CD4-positive, alpha-beta T cell (primary cell): Measurements from ENCODE around the gene VPS18. TPM values are rescaled to one million over a fixed set of nuclear protein-coding genes. Genes with fewer than 3 reads are reported as not detected.

Source experiments
- ATAC-seq: fragments of 200-7000 bp; cut with Tn5 transposase; one replicate; pipeline ENCODE4 v1.10.0; 2022; ENCODE audit warnings: mild to moderate bottlenecking; ENCODE audit not compliant: poor library complexity
- CTCF ChIA-PET: fragments of 350-600 bp; sonication (Branson Sonifier 250); formaldehyde crosslinking; loops from one replicate; lab custom pipeline; 2021; ENCODE audit warnings: antibody characterized with exemption, inconsistent platforms; lab: Charles Lee
- POLR2A ChIA-PET: fragments of 350-600 bp; sonication (Branson Sonifier 250); formaldehyde crosslinking; loops from one replicate; lab custom pipeline; 2021; ENCODE audit warnings: antibody characterized with exemption, inconsistent platforms; lab: Charles Lee
- DNase-seq, 14 experiments: peaks; one replicate each; pipeline ENCODE4 v3.0.0-alpha.2; 2013 to 2020; ENCODE audit warnings: mixed read lengths in 2 of 14
- H3K27ac ChIP-seq, 2 donors: one replicate each; pipeline versions ENCODE4 v1.5.1 to v1.7.0; 2013; ENCODE audit warnings: low read length in 2 of 2, low read depth in 1 of 2, mild to moderate bottlenecking in 1 of 2
- H3K27me3 ChIP-seq, 2 experiments: 1 replicate in 1 of 2; 2 replicates in 1 of 2; pipeline versions ENCODE4 v1.6.1 to v1.7.0; 2013; ENCODE audit warnings: low read length in 2 of 2, control low read depth in 1 of 2, mild to moderate bottlenecking in 1 of 2, moderate library complexity in 1 of 2; ENCODE audit not compliant: insufficient read depth in 2 of 2, control insufficient read depth in 1 of 2
- H3K36me3 ChIP-seq: one replicate; pipeline ENCODE4 v1.6.1; 2013; ENCODE audit warnings: low read length, control low read depth; ENCODE audit not compliant: insufficient read depth
- H3K4me1 ChIP-seq: one replicate; pipeline ENCODE4 v1.6.1; 2013; ENCODE audit warnings: low read length, control low read depth; ENCODE audit not compliant: insufficient read depth
- H3K4me3 ChIP-seq: one replicate; pipeline ENCODE4 v1.5.1; 2013; ENCODE audit warnings: mild to moderate bottlenecking, low read length, moderate library complexity
- H3K9me3 ChIP-seq, 2 experiments: 1 replicate in 1 of 2; 2 replicates in 1 of 2; pipeline versions ENCODE4 v1.6.1 to v1.7.0; 2013; ENCODE audit warnings: low read length in 2 of 2, mild to moderate bottlenecking in 2 of 2, control low read depth in 1 of 2, moderate library complexity in 1 of 2; ENCODE audit not compliant: control insufficient read depth in 1 of 2, insufficient read depth in 1 of 2
- H3K27ac Mint-ChIP-seq: one replicate; pipeline ENCODE4 v1.8.0; 2020; ENCODE audit warnings: mixed read lengths
- H3K27me3 Mint-ChIP-seq: one replicate; pipeline ENCODE4 v1.8.0; 2021; ENCODE audit warnings: mixed read lengths
- H3K36me3 Mint-ChIP-seq: one replicate; pipeline ENCODE4 v1.8.0; 2021; ENCODE audit warnings: low read depth, mixed read lengths
- H3K4me1 Mint-ChIP-seq: one replicate; pipeline ENCODE4 v1.8.0; 2021; ENCODE audit warnings: low read depth, mixed read lengths
- H3K4me3 Mint-ChIP-seq: one replicate; pipeline ENCODE4 v1.8.0; 2020; ENCODE audit warnings: mild to moderate bottlenecking, mixed read lengths
- H3K9me3 Mint-ChIP-seq: one replicate; pipeline ENCODE4 v1.8.0; 2020; ENCODE audit warnings: mixed read lengths
- CTCF ChIP-seq: fragments of 200-600 bp; IDR thresholded peaks from one replicate; pipeline ENCODE4 v1.8.0; 2022; ENCODE audit warnings: antibody characterized with exemption, mild to moderate bottlenecking
- intact Hi-C, 2 experiments: fragments of 100-400 bp; cut with DNase I in 1 of 2; cut with micrococcal nuclease in 1 of 2; formaldehyde crosslinking; loops; one replicate each; pipeline versions ENCODE4 v1.15.1 to v1.9.0; 2023 to 2025; cut with DNase I, micrococcal nuclease
- total RNA-seq, 174 experiments: library from RNA in 2 of 174; stranded (reverse) in 2 of 174; gene quantifications; one replicate each; pipeline ENCODE4 v1.2.3 and lab custom pipeline; 2021 to 2026

The VPS18 gene
- total RNA-seq, 2 experiments from 2014 or later = 20.8 to 21.7 TPM

- Mint-ChIP-seq H3K27ac (no peak overlapping the region), H3K27me3 (no peaks in the 10 kb centered on the region), H3K9me3 (no peaks in the 10 kb centered on the region), H3K36me3 (peaks cover 9% of the 10 kb centered on the region), H3K4me3 (peak overlapping the region; percentile 61), H3K4me1 (peaks cover 10% of the 10 kb centered on the region)
- Histone ChIP-seq H3K27me3 (peaks cover 0 to 4% of the 10 kb centered on the region in 2 experiments), H3K4me1 (peaks cover 18% of the 10 kb centered on the region), H3K36me3 (no peaks in the 10 kb centered on the region), H3K4me3 (no peak overlapping the region), H3K9me3 (no peaks in the 10 kb centered on the region), H3K27ac (no peak overlapping the region)
- DNase-seq = no peak
- ATAC-seq = no peak
- intact Hi-C loops = loop anchor here in 1 of 2 experiments (5.0 to 10.0 kb wide), 6 partner anchors 47 to 453 kb away; partner anchors contain the start of genes CHP1, EXD1, INO80 and KNL1
- no peak for TF ChIP-seq CTCF
- ChIA-PET POLR2A (interaction anchor here (3.6 kb wide), 1 partner anchor 10 kb away, joined by 55 read pairs; no protein-coding TSS in a partner anchor), CTCF (interaction anchor here (0.7 to 4.5 kb wide), 4 partner anchors 10 to 306 kb away, joined by 3 to 37 read pairs (median 12); partner anchors contain the start of gene VPS18)
These were observed 57.5 kb downstream of the VPS18 start for GRCh38 chr15:40951764-40952163.

- Mint-ChIP-seq H3K9me3 (no peaks in the 10 kb centered on the region), H3K27me3 (no peaks in the 10 kb centered on the region), H3K4me3 (peak overlapping the region; percentile 78), H3K4me1 (peaks cover 10% of the 10 kb centered on the region), H3K27ac (no peak overlapping the region), H3K36me3 (peaks cover 9% of the 10 kb centered on the region)
- ATAC-seq (no peak), DNase-seq (no peak)
- peaks cover 0 to 4% of the 10 kb centered on the region in 2 experiments for H3K27me3 ChIP-seq
- POLR2A ChIA-PET = interaction anchor here (1.0 to 3.6 kb wide), 5 partner anchors 11 to 164 kb away, joined by 3 to 55 read pairs (median 5); partner anchors contain the start of genes INO80 and VPS18
- peaks cover 18% of the 10 kb centered on the region for H3K4me1 ChIP-seq
- no peaks in the 10 kb centered on the region for H3K9me3 ChIP-seq
- peak overlapping the region; percentile 81 for H3K4me3 ChIP-seq
- no peak overlapping the region for H3K27ac ChIP-seq
- no peak for TF ChIP-seq CTCF
- intact Hi-C loops = loop anchor here in 1 of 2 experiments (5.0 to 10.0 kb wide), 6 partner anchors 48 to 452 kb away; partner anchors contain the start of genes CHP1, EXD1, INO80 and KNL1
- H3K36me3 ChIP-seq = no peaks in the 10 kb centered on the region
- CTCF ChIA-PET = interaction anchor here (0.8 to 4.5 kb wide), 7 partner anchors 11 to 93 kb away, joined by 3 to 37 read pairs (median 4); partner anchors contain the start of gene VPS18
These were observed 58.2 kb downstream of the VPS18 start for GRCh38 chr15:40952301-40952900.

GRCh38 chr15:40952901-40953712 lies 58.9 kb downstream of the VPS18 start, which contains the start of gene CHAC1:
CHAC1 (plus strand) TSS chr15:40953471; CDS start chr15:40953584, 113 bp downstream.
- CTCF ChIA-PET = interaction anchor here (0.5 to 4.5 kb wide), 7 partner anchors 11 to 206 kb away, joined by 3 to 37 read pairs (median 4); partner anchors contain the start of gene VPS18
- TF ChIP-seq CTCF = peak; percentile 20
- peaks cover 0 to 4% of the 10 kb centered on the region in 2 experiments for H3K27me3 ChIP-seq
- POLR2A ChIA-PET = interaction anchor here (0.8 to 3.6 kb wide), 11 partner anchors 12 to 388 kb away, joined by 3 to 55 read pairs (median 3); partner anchors contain the start of genes CCDC32, CHP1, EXD1 and INO80
- DNase-seq = peak; percentile 87 to 98 (median 93)
- Mint-ChIP-seq H3K27ac (peak within 1 kb of the TSS; percentile 82), H3K4me3 (peak within 1 kb of the TSS; percentile 96), H3K9me3 (no peaks in the 10 kb centered on the region), H3K27me3 (no peaks in the 10 kb centered on the region), H3K36me3 (peaks cover 9% of the 10 kb centered on the region), H3K4me1 (peaks cover 10% of the 10 kb centered on the region)
- no peak within 1 kb of the TSS for H3K27ac ChIP-seq
- ATAC-seq = peak; percentile 96
- intact Hi-C loops = loop anchor here (1.0 to 10.0 kb wide), 7 partner anchors 11 to 452 kb away; partner anchors contain the start of genes CHP1 (in 1 of the 2), EXD1 (in 1 of the 2), INO80 (in 1 of the 2) and KNL1 (in 1 of the 2)
- H3K4me1 ChIP-seq = peaks cover 18% of the 10 kb centered on the region
- H3K9me3 ChIP-seq = no peaks in the 10 kb centered on the region
- no peaks in the 10 kb centered on the region for H3K36me3 ChIP-seq
- peak within 1 kb of the TSS; percentile 81 for H3K4me3 ChIP-seq
